ENCODE measurements around the gene TMEM273.

Gene TMEM273

GRCh38 chr10:49174926-49175500 is 13.2 kb downstream of the TMEM273 start:
- Histone ChIP-seq H3K27me3 (ENCODE audit: low read depth, low read length) (no peaks in the 10 kb centered on the region), H3K4me1 (ENCODE audit: low read length) (peaks cover 85% of the 10 kb centered on the region), H3K27ac (ENCODE audit: low read length) (no peak overlapping the region), H3K36me3 (replicated peaks; ENCODE audit: low read depth, low read length) (no peaks in the 10 kb centered on the region), H3K4me3 (ENCODE audit: low read length) (no peak overlapping the region), H3K4me2 (ENCODE audit: low read length) (no peak overlapping the region), H3K9ac (ENCODE audit: low read length) (no peak overlapping the region), H4K20me1 (ENCODE audit: insufficient read depth, low read length) (no peaks in the 10 kb centered on the region), H3K79me2 (ENCODE audit: low read length) (no peaks in the 10 kb centered on the region), H2AFZ (ENCODE audit: low read depth, low read length) (no peak overlapping the region), H3K9me3 (ENCODE audit: insufficient read depth, low read length) (no peaks in the 10 kb centered on the region)
- TF ChIP-seq, protein P1, sequence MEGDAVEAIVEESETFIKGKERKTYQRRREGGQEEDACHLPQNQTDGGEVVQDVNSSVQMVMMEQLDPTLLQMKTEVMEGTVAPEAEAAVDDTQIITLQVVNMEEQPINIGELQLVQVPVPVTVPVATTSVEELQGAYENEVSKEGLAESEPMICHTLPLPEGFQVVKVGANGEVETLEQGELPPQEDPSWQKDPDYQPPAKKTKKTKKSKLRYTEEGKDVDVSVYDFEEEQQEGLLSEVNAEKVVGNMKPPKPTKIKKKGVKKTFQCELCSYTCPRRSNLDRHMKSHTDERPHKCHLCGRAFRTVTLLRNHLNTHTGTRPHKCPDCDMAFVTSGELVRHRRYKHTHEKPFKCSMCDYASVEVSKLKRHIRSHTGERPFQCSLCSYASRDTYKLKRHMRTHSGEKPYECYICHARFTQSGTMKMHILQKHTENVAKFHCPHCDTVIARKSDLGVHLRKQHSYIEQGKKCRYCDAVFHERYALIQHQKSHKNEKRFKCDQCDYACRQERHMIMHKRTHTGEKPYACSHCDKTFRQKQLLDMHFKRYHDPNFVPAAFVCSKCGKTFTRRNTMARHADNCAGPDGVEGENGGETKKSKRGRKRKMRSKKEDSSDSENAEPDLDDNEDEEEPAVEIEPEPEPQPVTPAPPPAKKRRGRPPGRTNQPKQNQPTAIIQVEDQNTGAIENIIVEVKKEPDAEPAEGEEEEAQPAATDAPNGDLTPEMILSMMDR (IDR thresholded peaks at IDR 0.05; ENCODE audit: low read depth, low read length), result no peak
- no peak for TF ChIP-seq EZH2phosphoT487 (IDR thresholded peaks at IDR 0.05; ENCODE audit: low read depth)

DNA sequence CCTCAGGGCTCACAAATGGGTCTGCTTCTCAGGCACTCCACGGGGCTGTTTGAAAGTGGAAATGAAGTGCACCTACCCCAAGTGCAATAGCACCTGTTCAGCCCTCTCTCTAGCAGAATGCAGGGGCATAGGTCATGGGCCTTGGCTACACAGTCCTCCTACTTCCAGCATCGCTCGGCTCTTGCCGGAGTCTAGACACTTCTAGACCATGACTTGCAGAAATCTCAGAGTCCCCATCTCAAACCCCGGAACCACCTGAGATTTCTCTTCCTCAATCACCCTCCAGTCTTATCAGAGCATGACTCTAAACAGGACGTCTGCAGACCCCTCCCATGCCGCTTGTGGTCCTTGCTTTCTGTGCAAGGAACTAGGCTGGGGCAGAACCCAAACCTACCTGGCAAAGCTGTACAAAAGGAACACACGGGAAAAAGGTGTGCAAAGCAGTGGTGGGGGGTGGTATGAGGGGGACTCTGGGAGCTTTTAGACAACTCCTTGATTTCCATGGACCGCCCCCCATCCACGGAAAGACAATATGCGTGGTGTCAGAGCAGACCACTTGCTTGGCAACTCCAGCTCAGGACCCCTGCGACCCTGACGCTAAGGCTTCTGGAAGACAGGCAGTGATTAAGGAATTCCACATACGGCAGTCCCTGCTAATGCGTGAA is 13.8 kb downstream of the TMEM273 start:
- H3K4me3 ChIP-seq (ENCODE audit: low read length), result no peak overlapping the region
- peak overlapping the region; percentile 53 for H3K4me2 ChIP-seq (ENCODE audit: low read length)

DNA sequence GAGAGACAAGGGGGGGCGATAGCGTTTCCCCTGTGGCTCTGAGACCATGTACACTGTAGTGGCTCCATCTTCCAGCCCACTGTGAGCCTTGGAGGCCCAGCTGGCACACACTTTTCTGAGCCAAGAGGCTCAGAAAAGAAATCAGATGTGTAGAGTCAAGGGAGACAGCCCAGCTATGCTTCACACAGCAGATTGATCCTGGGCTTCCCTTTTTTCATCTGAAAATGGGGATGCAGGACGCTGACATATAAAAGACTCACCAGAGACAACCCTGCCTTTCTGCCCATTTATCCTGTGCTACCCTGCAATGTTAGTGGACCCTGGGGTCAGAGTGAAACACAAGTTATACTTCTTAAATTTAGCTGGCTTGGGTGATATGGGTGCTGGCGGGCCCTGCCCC is 14.3 kb downstream of the TMEM273 start:
- Histone ChIP-seq H3K4me2 (ENCODE audit: low read length) (peak overlapping the region; percentile 53), H3K9me3 (ENCODE audit: insufficient read depth, low read length) (no peaks in the 10 kb centered on the region), H4K20me1 (ENCODE audit: insufficient read depth, low read length) (no peaks in the 10 kb centered on the region), H3K79me2 (ENCODE audit: low read length) (no peaks in the 10 kb centered on the region), H3K4me3 (ENCODE audit: low read length) (no peak overlapping the region), H3K9ac (ENCODE audit: low read length) (no peak overlapping the region; the same call in 1 of the 2 replicates), H2AFZ (ENCODE audit: low read depth, low read length) (no peak overlapping the region), H3K4me1 (ENCODE audit: low read length) (peaks cover 73% of the 10 kb centered on the region), H3K27me3 (ENCODE audit: low read depth, low read length) (no peaks in the 10 kb centered on the region), H3K36me3 (replicated peaks; ENCODE audit: low read depth, low read length) (no peaks in the 10 kb centered on the region), H3K27ac (ENCODE audit: low read length) (peak overlapping the region; percentile 34)
- no peak for TF ChIP-seq EZH2phosphoT487 (IDR thresholded peaks at IDR 0.05; ENCODE audit: low read depth)
- TF ChIP-seq, protein P1 (IDR thresholded peaks at IDR 0.05; ENCODE audit: low read depth, low read length), result no peak

More for the DNA sequence above, 13.8 kb downstream of the TMEM273 start:
- Histone ChIP-seq H3K36me3 (replicated peaks; ENCODE audit: low read depth, low read length) (no peaks in the 10 kb centered on the region), H4K20me1 (ENCODE audit: insufficient read depth, low read length) (no peaks in the 10 kb centered on the region), H3K4me1 (ENCODE audit: low read length) (peaks cover 78% of the 10 kb centered on the region), H3K27me3 (ENCODE audit: low read depth, low read length) (no peaks in the 10 kb centered on the region), H3K9ac (ENCODE audit: low read length) (no peak overlapping the region; the same call in 1 of the 2 replicates), H3K27ac (ENCODE audit: low read length) (peak overlapping the region; percentile 34), H2AFZ (ENCODE audit: low read depth, low read length) (0 out of 2 replicates have a peak overlapping the region, but pooled peaks have one; percentile 39), H3K79me2 (ENCODE audit: low read length) (no peaks in the 10 kb centered on the region), H3K9me3 (ENCODE audit: insufficient read depth, low read length) (no peaks in the 10 kb centered on the region)
- TF ChIP-seq, protein P1 (IDR thresholded peaks at IDR 0.05; ENCODE audit: low read depth, low read length), result no peak
- no peak for TF ChIP-seq EZH2phosphoT487 (IDR thresholded peaks at IDR 0.05; ENCODE audit: low read depth)

DNA sequence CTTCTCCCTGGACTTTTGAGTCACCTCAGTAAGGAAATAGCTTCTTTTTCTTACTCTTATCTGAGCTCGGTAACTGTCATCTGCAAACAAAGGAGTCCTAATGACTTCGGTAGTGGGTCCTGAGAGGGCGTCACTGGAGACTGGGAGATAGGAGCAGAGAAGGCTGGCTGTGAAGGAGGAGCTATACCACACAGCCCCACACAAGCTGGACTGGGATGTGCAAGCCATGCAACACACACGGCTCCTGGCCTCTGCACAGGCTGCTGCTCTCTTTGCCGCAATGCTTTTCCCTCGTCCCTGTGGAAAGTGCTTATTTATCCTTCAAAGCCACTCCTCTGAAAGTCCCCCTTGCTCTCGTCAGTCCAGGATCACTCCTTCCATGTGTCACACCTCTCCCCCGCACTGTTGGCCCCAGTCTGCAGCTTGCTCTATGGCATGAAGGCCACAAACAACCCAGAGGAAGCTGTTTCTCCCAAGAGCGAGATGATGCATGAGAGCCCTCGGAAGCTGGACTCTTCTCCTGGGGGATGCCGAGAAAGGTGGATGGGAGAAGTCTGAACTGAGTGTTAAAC is 14.9 kb downstream of the TMEM273 start:
- TF ChIP-seq, protein P1 (IDR thresholded peaks at IDR 0.05; ENCODE audit: low read depth, low read length), result no peak
- no peak for TF ChIP-seq EZH2phosphoT487 (IDR thresholded peaks at IDR 0.05; ENCODE audit: low read depth)
- no peak overlapping the region for H3K4me2 ChIP-seq (ENCODE audit: low read length)
- no peak overlapping the region for H3K4me3 ChIP-seq (ENCODE audit: low read length)
- H3K9ac ChIP-seq (ENCODE audit: low read length), result no peak overlapping the region
- peaks cover 67% of the 10 kb centered on the region for H3K4me1 ChIP-seq (ENCODE audit: low read length)
- H3K79me2 ChIP-seq (ENCODE audit: low read length), result no peaks in the 10 kb centered on the region
- no peaks in the 10 kb centered on the region for H3K9me3 ChIP-seq (ENCODE audit: insufficient read depth, low read length)
- H2AFZ ChIP-seq (ENCODE audit: low read depth, low read length), result no peak overlapping the region
- no peaks in the 10 kb centered on the region for H3K27me3 ChIP-seq (ENCODE audit: low read depth, low read length)
- H3K36me3 ChIP-seq (replicated peaks; ENCODE audit: low read depth, low read length), result no peaks in the 10 kb centered on the region
- no peak overlapping the region for H3K27ac ChIP-seq (ENCODE audit: low read length)
- no peaks in the 10 kb centered on the region for H4K20me1 ChIP-seq (ENCODE audit: insufficient read depth, low read length)
